Astrocyte of the hippocampus (primary cell): ENCODE measurements around the gene DAPK3.
"Not testable (repeated sequence)": the region's sequence is repeated elsewhere in the genome, so short reads cannot be mapped to it uniquely, and the experiment has no call there.

Experiments used
- DNase-seq: peaks from one replicate; pipeline ENCODE4 v3.0.0; 2011; ENCODE audit warnings: low read depth, low spot score

DAPK3 gene

GRCh38 chr19:3970808-3971598, at the start of gene DAPK3:
Gene DAPK3 (minus strand): TSS chr19:3971099. CDS start chr19:3969735, 1,364 bp downstream.
- DNase-seq, result peak; percentile 99

GRCh38 chr19:4019578-4019977, 48.7 kb upstream of the DAPK3 start:
- DNase-seq, result peak; percentile 40

- no peak for DNase-seq
Observed at GRCh38 chr19:4018775-4019504, 48.0 kb upstream of the DAPK3 start.

- no peak for DNase-seq
Observed at GRCh38 chr19:4018140-4018613, 47.3 kb upstream of the DAPK3 start.

- DNase-seq, result no peak
Observed at GRCh38 chr19:4016903-4017638, 46.2 kb upstream of the DAPK3 start.

GRCh38 chr19:4016486-4016885, 45.6 kb upstream of the DAPK3 start:
- DNase-seq, result no peak

- no peak for DNase-seq
Observed at GRCh38 chr19:4015705-4016402, 45.0 kb upstream of the DAPK3 start.

DNA sequence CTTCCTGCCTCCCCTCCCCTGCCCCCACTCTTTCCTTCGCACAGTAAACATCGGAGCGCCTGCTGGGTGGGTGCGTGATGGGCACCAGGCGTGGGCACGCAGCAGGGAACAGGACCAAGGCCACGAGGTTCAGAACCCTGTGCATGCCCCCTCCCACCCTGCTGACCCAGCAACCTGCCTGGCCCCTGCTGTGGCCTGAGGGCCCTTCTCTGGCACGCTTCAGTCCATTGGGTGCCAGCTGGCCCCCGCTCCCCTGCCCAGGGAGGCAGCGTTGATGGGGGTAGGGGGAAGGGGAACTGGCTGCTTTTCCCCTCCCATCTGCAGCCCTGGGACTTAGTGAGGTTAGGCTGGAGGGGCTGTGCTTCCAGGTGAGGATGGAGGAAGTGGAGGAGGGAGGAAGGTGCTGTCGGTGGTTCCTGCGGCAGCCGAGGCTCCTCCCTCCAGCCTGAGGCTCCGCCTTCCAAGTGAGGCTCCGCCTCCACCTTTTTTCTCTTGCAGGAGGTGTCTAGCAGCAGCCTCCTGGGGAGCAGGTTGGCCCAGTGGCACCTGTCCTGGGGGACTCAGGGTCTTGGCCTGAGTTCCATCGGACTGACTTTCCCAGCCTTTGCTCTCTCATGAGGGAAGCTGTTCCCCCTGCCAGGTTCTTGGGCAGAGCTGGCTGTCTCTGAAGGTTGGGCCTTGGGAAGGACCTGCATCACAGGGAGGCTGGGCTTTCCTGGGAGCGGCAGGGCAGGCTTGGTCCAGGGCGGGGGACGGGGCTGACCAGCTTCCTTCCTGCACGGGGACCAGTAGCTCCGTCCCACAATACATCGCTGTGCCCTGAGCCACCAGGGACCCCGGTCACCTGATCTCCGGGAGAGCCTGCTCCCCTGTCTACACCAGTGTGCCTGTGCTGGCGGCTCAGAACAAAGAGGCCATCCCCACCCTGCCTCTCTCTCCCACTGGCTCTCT, 43.9 kb upstream of the DAPK3 start:
- no peak for DNase-seq

- no peak for DNase-seq
Observed at GRCh38 chr19:4013886-4014540, 43.1 kb upstream of the DAPK3 start.

DNA sequence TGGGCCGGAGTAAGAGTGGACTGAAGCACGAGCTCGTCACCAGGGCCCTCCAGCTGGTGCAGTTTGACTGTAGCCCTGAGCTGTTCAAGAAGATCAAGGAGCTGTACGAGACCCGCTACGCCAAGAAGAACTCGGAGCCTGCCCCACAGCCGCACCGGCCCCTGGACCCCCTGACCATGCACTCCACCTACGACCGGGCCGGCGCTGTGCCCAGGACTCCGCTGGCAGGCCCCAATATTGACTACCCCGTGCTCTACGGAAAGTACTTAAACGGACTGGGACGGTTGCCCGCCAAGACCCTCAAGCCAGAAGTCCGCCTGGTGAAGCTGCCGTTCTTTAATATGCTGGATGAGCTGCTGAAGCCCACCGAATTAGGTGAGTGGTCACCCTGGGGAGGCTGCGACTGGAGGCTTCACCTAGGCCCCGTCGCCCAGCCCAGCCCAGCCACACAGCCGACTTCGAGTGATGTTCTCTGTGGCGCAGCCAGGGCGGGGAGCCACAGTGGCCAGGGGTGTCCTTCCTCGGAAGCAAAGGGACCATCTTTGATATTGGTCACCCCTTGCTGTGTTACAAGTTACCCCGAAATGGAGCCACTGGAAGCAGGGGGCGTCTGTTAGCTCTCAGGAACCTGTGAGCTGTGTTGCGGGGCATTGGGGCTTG, 42.2 kb upstream of the DAPK3 start:
- DNase-seq, result no peak

DNA sequence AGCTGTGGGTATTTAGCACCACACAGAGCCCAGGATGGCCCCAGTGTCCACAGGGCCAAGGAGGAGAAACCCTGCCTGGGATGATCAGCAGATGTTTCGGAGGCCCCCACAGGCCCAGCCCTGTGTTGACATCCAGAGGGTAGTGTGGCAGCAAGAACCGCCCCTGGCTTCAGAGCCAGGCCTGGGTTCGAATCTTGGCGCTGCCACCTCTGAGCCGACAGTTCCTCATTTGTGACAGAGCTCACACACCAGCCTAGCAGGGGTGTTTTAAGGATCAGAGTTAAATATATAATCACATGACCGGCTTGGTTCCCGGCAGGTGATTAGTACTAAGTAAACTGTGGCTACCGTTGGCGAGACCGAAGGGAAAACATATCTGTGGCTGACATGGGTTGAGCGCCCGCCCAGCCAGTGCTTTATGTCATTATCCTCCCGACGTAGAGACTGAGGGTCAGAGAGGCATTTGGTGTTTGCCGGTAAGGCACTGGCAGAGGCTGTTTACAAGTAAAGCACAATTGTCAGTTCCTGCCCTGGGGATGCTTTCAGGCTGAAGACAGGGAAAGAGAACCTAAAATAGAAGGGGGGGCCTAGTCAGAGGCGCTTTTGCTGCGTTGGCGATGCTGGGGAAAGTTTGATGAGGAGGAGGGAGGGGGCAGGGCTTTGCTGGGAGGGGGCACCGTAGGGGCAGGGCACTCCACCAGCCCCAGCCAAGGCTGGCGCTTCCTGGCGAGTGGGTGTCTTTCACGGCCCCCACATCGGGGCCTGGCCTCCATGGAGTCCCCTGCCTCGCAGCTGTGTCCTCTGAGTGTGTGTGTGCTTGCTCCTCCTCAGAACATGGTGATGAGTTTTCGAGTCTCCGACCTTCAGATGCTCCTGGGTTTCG, 41.4 kb upstream of the DAPK3 start:
- no peak for DNase-seq

GRCh38 chr19:4011430-4011829, 40.5 kb upstream of the DAPK3 start:
- not testable (repeated sequence) for DNase-seq

DNA sequence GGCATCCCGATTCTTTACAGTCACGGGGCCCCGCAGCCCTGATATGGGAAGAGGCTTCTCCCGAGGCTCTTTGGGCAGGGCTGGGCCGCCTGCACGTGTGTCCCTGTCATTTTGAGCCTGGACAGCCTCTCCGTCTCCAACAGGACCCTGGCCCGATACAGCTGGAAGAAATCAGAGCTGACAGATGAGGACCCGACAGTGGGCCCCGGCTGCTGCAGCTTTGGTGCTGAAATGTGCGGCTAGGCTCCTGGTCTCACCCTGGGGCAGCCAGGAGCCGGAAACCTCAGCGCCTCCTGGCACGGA, 39.9 kb upstream of the DAPK3 start:
- no peak for DNase-seq

DNA sequence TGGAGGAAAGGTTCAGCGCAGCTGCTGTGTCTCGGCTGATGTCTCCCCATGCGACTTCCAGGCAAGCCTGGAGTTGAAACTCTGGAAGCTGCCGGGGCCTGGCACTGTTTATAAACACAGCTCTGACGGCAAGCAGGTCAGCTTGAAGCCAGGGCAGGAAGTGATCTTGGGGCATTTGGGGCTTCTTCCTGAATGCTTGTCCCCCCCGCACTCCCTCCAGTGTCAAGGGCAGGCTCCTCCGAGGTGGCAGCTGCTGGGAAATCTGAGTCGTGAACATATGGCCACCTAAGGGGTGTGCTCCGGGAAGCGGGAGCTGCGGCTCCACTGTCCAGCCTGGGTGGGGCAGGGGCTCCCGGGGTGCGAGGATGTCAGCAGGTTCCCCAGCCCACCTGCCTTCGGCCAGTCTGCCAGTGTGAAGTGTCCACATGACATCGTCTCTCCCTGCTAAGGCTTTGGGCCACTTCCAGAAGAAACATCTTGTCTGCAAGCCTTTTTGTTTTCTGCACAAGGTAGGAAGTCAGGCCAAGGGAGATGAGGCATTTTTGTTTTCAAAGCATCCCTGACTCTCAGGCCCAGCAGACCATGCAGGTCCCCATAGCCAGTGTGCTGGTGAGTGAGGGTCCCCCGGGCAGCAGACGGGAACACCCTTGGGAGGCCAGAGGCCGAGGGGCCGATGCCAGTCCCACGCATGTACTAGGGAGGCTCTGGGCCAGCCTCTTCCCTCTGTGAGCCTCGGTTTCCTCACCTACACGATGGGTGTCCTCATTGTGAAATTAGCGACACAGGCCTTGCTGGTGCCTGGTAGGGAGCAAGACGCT, 39.3 kb upstream of the DAPK3 start:
- no peak for DNase-seq

DNA sequence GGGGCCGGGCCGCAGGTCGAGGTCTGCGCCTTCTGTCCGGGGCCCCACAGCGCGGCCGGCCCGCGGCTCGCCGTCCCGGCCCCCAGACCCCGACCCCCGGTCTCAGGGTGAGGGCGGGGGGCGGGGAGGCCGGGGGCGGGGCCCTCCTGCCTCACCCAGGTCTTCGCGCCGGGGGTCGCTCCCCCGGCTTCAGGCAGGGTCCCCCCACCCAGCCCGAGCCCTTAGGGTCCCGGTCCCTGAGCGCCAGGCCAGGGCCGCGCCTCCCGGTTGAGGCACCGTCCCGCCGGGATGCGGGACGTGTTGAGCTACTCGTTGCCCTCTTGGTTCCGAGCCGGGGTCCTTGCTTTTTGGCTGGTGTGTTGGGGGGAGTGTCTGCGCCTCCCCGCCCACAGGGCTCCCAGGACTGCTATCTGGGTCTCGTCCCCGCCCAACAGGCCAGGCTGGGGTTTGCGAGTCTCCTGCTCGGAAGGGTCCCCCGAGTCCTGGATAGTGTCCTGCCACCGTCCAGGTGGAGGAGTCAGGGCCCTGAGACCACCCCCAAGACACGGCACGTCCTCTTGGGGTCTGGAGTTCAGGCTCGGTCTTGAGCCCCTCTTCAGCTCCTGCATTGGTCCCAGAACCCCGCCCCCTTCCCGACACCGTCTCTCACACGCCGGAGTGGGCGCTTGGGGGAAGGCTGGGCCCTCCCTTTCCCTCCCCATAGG, 37.1 kb upstream of the DAPK3 start:
- DNase-seq, result peak; percentile 52

DNA sequence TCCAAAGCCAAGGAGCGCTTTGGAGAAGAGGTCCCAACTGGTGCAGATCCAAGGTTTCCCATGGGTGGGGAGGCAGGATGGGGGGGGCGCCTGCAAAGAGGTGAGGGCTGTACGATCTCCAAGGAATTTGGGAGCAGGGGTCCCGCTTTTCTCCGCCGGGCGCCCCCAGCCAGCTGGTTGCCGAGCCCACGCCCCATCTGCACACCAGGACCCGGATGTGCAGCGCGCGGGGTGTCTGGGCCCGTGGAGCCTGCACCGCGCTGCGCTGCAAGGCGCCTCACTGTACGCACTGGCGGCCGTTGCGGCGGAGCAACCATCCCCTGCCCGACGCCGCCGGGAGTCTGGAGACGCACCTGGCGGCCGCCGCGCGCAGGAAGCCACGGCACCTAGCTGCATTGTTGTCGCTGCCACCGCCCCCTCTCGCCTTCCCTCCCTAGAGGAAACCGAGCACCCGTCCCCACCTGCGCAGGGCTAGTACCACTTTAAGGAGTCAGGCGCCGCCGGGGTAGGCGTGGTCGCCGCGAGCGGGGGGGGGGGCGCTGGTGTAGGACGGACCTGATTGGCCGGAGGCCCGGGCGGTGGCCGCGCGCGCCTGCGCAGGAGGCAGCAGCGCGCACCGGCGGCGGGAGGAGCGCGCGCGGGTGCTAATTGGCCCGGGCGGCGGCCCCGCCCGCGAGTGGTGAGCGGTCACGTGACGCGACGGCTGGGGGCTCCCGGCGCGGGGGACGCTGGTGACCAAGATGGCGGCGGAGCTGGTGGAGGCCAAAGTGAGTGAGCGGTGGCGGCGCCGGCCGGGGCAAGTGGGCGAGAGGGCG, 36.3 kb upstream of the DAPK3 start, which contains the start of gene PIAS4:
PIAS4 (plus strand) TSS at position 716 of the 815 bp plus-strand sequence; CDS start at position 741, 25 bp downstream.
- DNase-seq, result peak; percentile 99
